Pulmonary artery endothelial cell (primary cell): ENCODE data around the gene CLN5. TPM values are rescaled to one million over a fixed set of nuclear protein-coding genes. Genes with fewer than 3 reads are reported as not detected.

ENCODE experiments used
- DNase-seq: peaks from one replicate; pipeline ENCODE4 v3.0.0-alpha.2; 2011; ENCODE audit warnings: low read depth, low spot score
- total RNA-seq: library from RNA; depleted of rRNA; stranded (reverse); fragments of >200 nt; gene quantifications from 2 replicates; pipeline ENCODE4 v1.2.3, GENCODE V29; 2014

The CLN5 gene
- total RNA-seq, 1 donor from 2014 or later = 27.1 TPM

GRCh38 chr13:77016888-77017623 is 25.2 kb downstream of the CLN5 start:
- no peak for DNase-seq

DNA sequence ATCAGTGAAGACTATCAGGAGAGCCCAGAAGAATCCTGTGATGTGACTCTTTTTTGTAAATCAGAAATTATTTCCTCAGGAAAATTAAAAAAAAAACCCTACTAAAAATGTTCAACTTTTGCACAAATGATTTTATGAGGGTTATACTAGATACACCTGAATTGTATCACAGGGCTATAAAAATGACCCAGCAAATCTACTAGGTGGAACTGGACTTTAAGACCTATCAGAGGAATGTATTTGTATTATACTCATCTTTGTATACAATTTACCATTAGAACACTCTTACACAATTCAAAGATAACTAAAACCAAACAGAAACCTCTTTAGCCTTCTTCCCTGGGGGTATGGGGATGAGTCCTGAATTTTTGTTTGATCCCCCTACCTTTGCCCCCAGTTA is 27.9 kb downstream of the CLN5 start:
- DNase-seq = no peak

DNA sequence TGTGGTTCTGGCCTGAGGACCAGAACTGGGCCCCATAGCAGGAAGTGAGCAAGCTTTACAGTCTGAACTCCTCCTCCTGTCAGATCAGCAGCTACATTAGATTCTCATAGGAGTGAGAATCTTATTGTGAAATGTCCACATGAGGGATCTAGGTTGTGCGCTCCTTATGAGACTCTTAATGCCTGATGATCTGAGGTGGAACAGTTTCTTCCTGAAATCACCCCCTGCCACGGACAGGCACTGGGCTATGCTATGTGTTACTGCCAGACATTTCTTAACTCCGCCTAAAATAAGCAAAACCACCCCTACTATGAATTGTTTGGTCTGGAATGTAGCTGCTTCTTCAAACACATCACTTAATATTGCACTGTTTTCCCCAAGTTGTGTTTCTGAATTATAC is 30.5 kb downstream of the CLN5 start:
- no peak for DNase-seq

GRCh38 chr13:77026255-77026860 is 34.5 kb downstream of the CLN5 start:
- no peak for DNase-seq

DNA sequence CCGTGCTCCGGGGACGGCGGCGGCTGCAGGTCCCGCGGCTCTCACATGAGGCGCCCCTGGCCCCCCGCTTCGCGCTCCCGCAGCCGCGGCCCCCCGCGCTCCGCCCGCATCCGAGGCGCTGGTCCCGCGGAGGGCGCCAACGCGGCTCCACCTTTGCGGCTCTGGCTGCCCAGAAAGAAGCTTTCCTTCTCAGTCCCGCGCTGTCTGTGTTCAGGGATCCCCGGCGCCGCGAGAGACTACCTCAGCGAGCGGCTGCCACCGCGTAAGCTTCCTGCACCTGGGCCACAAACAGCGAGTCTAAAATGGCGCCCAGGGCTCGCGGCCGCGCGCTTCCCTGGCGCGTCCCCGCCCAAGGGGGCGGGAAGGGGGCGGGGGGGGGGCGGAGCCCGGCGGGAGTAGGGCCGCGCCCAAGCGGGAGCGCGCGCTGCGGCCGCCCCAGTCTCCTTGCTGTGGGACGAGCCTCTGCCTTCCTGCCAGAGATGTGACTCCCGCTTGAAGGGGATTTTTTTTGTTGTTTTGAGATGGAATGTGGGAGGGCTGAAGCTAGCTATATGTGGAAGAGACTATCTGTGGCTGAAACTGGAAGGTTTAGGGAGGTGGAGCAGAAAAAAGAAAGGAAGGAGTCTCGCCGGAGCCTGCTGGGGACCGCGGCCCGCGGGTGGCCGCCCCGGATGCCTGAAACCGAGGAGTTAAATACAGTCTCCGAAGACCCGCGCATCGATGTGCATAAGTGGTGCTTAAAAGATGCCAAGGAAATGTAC is 35.2 kb downstream of the CLN5 start, which contains the start of gene FBXL3:
FBXL3 (minus strand) TSS at position 299 of the 761 bp plus-strand sequence. CDS start 5,299 bp downstream, outside the sequence.
- DNase-seq = peak; percentile 57

DNA sequence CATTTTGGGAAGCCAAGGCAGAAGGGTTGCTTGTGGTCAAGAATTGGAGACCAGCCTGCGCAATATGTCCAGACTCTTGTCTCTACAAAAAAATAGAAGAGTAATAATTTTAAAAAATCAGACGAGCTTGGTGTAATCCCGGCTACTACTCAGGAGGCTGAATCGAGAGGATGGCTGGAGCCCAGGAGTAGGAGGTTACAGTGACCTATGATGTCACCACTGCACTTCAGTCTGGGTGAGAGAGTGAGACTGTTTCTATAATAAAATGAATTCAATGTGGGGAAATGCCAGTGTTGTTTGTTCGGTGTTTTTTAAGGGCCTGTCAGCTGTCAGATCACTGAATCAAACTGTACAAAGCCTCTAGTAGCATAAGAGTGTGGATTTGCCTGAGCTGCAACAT is 36.3 kb downstream of the CLN5 start:
- DNase-seq = no peak

DNA sequence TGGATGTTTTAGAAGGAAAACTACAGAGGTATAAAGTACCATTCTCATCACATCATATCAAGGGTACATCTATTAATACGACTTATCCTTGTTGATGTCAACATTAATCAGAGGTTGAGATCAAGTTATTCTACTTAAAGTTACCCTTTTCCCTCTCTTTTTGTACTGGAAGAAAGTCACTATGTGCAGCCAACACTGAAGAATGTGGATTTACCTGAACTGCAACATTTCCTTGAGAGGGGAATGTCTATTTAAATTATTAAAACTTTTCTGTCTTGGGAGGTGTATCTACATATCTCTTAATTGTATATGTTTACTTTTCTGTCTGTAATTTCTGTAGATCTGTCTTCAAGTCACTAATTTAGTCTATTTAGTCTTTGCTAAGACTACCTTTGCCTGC is 37.6 kb downstream of the CLN5 start:
- DNase-seq = no peak

- DNase-seq = no peak
These were observed 39.9 kb downstream of the CLN5 start for GRCh38 chr13:77031656-77032243.

GRCh38 chr13:77033717-77034302 is 41.9 kb downstream of the CLN5 start:
- DNase-seq = no peak

DNA sequence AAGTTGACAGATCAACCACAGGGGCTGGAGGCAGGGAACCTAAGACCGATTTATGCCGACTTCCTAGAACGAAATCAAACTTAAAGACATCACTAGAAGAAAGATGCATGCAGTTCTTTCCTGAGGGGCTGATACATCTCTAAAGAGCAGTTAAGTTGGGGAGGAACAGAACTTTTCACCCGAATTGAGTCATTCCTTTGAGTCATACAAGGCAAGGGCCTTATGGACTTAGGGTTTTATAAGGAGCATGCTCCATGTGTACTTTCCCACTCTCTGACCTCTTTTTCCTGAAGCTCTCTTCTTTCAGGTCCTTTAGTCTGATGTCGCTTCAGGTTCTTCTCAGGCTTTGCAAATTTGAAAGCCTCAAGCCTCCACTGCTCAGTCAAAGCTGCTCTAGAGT is 43.0 kb downstream of the CLN5 start:
- no peak for DNase-seq

DNA sequence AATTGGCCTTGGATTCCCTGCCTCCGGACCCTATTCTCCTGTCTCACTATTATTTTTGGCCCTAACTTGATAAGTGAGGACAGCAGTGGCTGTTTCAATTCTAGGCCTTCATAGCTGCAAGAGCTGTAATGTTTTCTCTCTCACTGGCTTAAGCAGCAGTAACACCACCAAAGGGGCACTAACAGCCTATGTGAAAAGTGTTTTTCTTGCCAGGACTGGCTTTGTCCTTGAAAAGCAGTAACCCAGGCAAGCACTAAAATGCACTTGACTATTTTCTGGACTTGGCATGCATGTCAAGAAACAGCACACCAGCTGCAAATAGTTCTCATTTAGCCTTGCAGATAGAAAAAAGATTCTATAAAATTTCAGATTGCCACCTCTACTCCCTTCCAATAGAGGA is 44.4 kb downstream of the CLN5 start:
- DNase-seq = no peak

GRCh38 chr13:77038907-77039480 is 47.1 kb downstream of the CLN5 start:
- DNase-seq = peak; percentile 8

DNA sequence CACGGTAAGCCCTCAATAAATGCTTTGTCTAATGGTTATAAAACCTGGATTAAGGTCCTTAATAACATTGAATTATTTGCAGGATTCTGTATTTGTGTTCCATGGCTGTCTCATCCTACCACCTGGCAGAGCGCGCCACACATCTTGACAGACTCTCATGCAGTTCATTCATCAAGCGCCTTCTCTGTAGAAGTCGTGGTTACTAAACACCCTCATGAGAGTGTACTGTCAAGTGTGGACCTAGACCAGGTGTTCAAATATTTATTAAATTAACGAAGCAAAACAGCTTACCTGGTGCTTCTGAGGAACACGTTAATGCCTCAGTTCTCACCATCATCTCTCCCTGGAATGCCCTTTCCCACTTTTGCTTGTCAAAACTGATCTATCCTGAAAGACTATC is 48.2 kb downstream of the CLN5 start:
- no peak for DNase-seq

DNA sequence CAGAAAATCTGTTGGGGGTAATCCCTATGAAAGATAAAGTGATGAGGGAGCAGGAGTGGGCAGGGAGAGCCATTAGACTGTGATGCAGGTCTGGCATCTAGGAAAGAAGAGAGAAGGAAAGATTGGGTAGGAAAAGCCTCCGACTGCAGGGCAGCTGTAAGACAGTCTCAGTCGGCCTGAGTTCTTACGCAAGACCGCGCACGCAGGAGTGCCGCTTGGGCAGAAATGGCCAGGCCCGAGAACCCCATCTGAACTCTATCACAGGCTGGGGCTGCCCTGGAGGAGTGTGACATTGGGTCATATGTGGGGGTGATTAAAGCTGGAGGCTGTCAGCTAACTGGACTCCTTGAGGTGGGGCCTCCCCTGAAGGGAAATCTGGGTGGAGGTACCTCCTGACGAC is 49.0 kb downstream of the CLN5 start:
- no peak for DNase-seq

GRCh38 chr13:77042566-77043177 is 50.8 kb downstream of the CLN5 start:
- DNase-seq = no peak

GRCh38 chr13:77047649-77048343 is 55.9 kb downstream of the CLN5 start:
- DNase-seq = no peak

DNA sequence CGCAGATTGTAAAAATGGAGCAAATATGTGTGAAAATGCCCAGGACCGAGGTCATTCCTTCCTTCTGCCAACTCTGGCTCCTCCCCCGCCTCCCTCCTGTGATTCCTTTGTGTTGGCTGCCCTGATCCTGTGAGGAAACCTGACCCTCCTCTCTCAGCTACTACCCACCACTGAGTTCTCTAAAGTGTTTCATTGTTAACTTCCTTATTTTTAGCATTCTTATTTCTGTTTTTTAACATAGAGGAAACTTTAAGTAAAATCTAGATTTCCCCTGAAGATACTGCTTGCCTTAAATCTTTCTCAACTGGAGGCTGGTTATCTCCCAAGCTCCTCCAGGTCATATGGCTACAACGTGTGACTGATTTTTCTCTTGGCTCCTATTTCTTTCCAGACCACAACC is 56.8 kb downstream of the CLN5 start:
- DNase-seq = no peak

- no peak for DNase-seq
These were observed 61.3 kb downstream of the CLN5 start for GRCh38 chr13:77053192-77053591.
